Endothelial cell of umbilical vein (primary cell): ENCODE data around the gene APP. TPM values are rescaled to one million over a fixed set of nuclear protein-coding genes. Genes with fewer than 3 reads are reported as not detected.

Source experiments
- BruUV-seq: library from RNA; stranded (reverse); fragments of 400-500 nt; replicated peaks from 2 replicates; lab custom pipeline; 2021; lab: Mats Ljungman, UMichigan
- CTCF ChIA-PET: fragments of 300-600, 350-600 bp; sonication (Branson Sonifier 250); formaldehyde crosslinking; loops from one replicate; lab custom pipeline; 2021; ENCODE audit warnings: antibody characterized with exemption, inconsistent platforms; lab: Charles Lee
- POLR2A ChIA-PET: fragments of 300-600, 350-600 bp; sonication (Branson Sonifier 250); formaldehyde crosslinking; loops from one replicate; lab custom pipeline; 2021; ENCODE audit warnings: antibody characterized with exemption, inconsistent platforms; lab: Charles Lee
- DNase-seq: peaks from one replicate; pipeline ENCODE4 v3.0.0-alpha.2; 2011; ENCODE audit warnings: low read depth, low spot score
- FAIRE-seq: peaks from 2 replicates; lab custom pipeline; 2011; peaks lifted over from hg19 to GRCh38; lab: Jason Lieb, UNC
- H2AFZ ChIP-seq: 2 replicates; pipeline ENCODE4 v1.6.0; 2012; ENCODE audit warnings: low read depth, low read length, control low read depth, inconsistent platforms
- H3K27ac ChIP-seq: 2 replicates; pipeline ENCODE4 v1.5.1; 2011; ENCODE audit warnings: low read depth, mild to moderate bottlenecking, control low read depth, low read length, moderate library complexity; ENCODE audit not compliant: insufficient read depth
- H3K27me3 ChIP-seq, 2 experiments: 2 replicates each; pipeline versions ENCODE4 v1.6.0 to v1.6.1; 2011; ENCODE audit warnings: low read length in 2 of 2, mixed read lengths in 1 of 2; ENCODE audit not compliant: control insufficient read depth in 2 of 2, insufficient read depth in 2 of 2
- H3K36me3 ChIP-seq, 2 experiments: 2 replicates in 1 of 2; 3 replicates in 1 of 2; pipeline ENCODE4 v1.5.1; 2011; ENCODE audit warnings: low read length in 2 of 2, mild to moderate bottlenecking in 1 of 2, moderate library complexity in 1 of 2; ENCODE audit not compliant: control insufficient read depth in 2 of 2, insufficient read depth in 2 of 2; ENCODE audit errors: extremely low read depth in 1 of 2
- H3K4me1 ChIP-seq: 3 replicates; pipeline ENCODE4 v1.5.1; 2011; ENCODE audit warnings: mild to moderate bottlenecking, low read length; ENCODE audit not compliant: control insufficient read depth, insufficient read depth; ENCODE audit errors: extremely low read depth
- H3K4me2 ChIP-seq: 2 replicates; pipeline ENCODE4 v1.6.1; 2011; ENCODE audit warnings: low read length, control low read depth, mixed read lengths; ENCODE audit not compliant: insufficient read depth
- H3K4me3 ChIP-seq, 3 experiments: fragments of 200-600 bp in 1 of 3; sonication (generic), shearing (Covaris generic) in 1 of 3; replicated peaks in 1 of 3; 2 replicates each; pipeline ENCODE4 v1.5.1; 2011 to 2016; ENCODE audit warnings: control low read depth in 3 of 3, low read length in 3 of 3, mild to moderate bottlenecking in 2 of 3, inconsistent platforms in 1 of 3, low read depth in 1 of 3, moderate library complexity in 1 of 3; ENCODE audit not compliant: insufficient read depth in 1 of 3
- H3K79me2 ChIP-seq: 2 replicates; pipeline ENCODE4 v1.6.0; 2012; ENCODE audit warnings: low read length, inconsistent platforms; ENCODE audit not compliant: control insufficient read depth, insufficient read depth
- H3K9ac ChIP-seq: replicated peaks from 2 replicates; pipeline ENCODE3; 2011; ENCODE audit warnings: low read length, control low read depth; ENCODE audit not compliant: insufficient read depth; ENCODE audit errors: extremely low read depth
- H3K9me1 ChIP-seq: replicated peaks from 3 replicates; pipeline ENCODE4 v1.6.0; 2011; ENCODE audit warnings: mild to moderate bottlenecking, low read length; ENCODE audit not compliant: control insufficient read depth, insufficient read depth; ENCODE audit errors: extremely low read depth
- H3K9me3 ChIP-seq: replicated peaks from 2 replicates; pipeline ENCODE4 v1.5.1; 2012; ENCODE audit warnings: low read length, inconsistent platforms; ENCODE audit not compliant: control insufficient read depth, insufficient read depth
- H4K20me1 ChIP-seq: replicated peaks from 2 replicates; pipeline ENCODE3; 2011; ENCODE audit warnings: mild to moderate bottlenecking, low read length; ENCODE audit not compliant: control insufficient read depth, insufficient read depth; ENCODE audit errors: extremely low read depth
- CTCF ChIP-seq, 2 donors: IDR thresholded peaks; 1 replicate in 1 of 2; 2 replicates in 1 of 2; pipeline ENCODE4 v1.5.1; 2011; ENCODE audit warnings: low read length in 2 of 2, mild to moderate bottlenecking in 2 of 2, moderate library complexity in 2 of 2, control low read depth in 1 of 2, inconsistent platforms in 1 of 2, low read depth in 1 of 2; ENCODE audit not compliant: insufficient read depth in 1 of 2; ENCODE audit errors: extremely low read depth in 1 of 2
- EZH2 ChIP-seq: IDR thresholded peaks from 2 replicates; pipeline ENCODE4 v1.6.1; 2012; ENCODE audit warnings: borderline replicate concordance, low read depth, mild to moderate bottlenecking, moderate library complexity, low read length, inconsistent platforms; ENCODE audit not compliant: severe bottlenecking
- FOS ChIP-seq: IDR thresholded peaks from 2 replicates; pipeline ENCODE4 v1.6.1; 2011; ENCODE audit warnings: mild to moderate bottlenecking, low read length, moderate library complexity, borderline replicate concordance; ENCODE audit not compliant: insufficient read depth
- GATA2 ChIP-seq: IDR thresholded peaks from 2 replicates; pipeline ENCODE4 v1.7.0; 2011; ENCODE audit warnings: low read depth, mild to moderate bottlenecking, moderate library complexity, mixed read lengths, low read length; ENCODE audit not compliant: insufficient read length, insufficient read depth
- JUN ChIP-seq: IDR thresholded peaks from 2 replicates; pipeline ENCODE4 v1.6.1; 2011; ENCODE audit warnings: borderline replicate concordance, low read depth; ENCODE audit not compliant: insufficient read length, insufficient read depth
- MAX ChIP-seq: IDR thresholded peaks from 2 replicates; pipeline ENCODE4 v1.6.1; 2011; ENCODE audit not compliant: insufficient read depth, insufficient read length
- MYC ChIP-seq: IDR thresholded peaks from one replicate; pipeline ENCODE4 v1.6.1; 2011; ENCODE audit warnings: mild to moderate bottlenecking, low read depth, low read length
- POLR2A ChIP-seq: IDR thresholded peaks from 2 replicates; pipeline ENCODE4 v1.6.1; 2012; ENCODE audit warnings: low read depth, mild to moderate bottlenecking, control low read depth, low read length
- POLR2AphosphoS5 ChIP-seq: IDR thresholded peaks from 2 replicates; pipeline ENCODE4 v1.6.1; 2012; ENCODE audit warnings: low read depth, mild to moderate bottlenecking, control low read depth, low read length, moderate library complexity; ENCODE audit not compliant: insufficient read depth
- dilution Hi-C: fragments of 300-500 bp; cut with MboI; formaldehyde crosslinking; loops from one replicate; pipeline ENCODE4 v1.15.0; 2019; ENCODE audit warnings: low sequenced_read_pairs; ENCODE audit not compliant: extremely low pct_ligation_motif_present
- intact Hi-C: fragments of 100-400 bp; cut with micrococcal nuclease; formaldehyde crosslinking; loops from one replicate; pipeline ENCODE4 v1.10.0; 2022
- polyA plus RNA-seq, 4 experiments: library from polyadenylated mRNA; depleted of rRNA in 3 of 4; stranded (reverse) in 3 of 4; unstranded in 1 of 4; fragments of >200 nt; gene quantifications; 2 replicates each; pipeline versions ENCODE4 v1.2.1 to v1.2.3, GENCODE V29; 2011 to 2012; ENCODE audit warnings: missing spikeins in 1 of 4
- total RNA-seq: library from RNA; stranded (reverse); gene quantifications from 2 replicates; pipeline ENCODE4 v1.2.3, GENCODE V29; 2021

The APP gene
- total and polyA plus RNA-seq, 2 donors (not counting 3 experiments of a cell fraction or from before 2014, with no cell fraction given), result 914 to 928 TPM

GRCh38 chr21:25863031-25863430 is 307.5 kb downstream of the APP start:
- Histone ChIP-seq H3K9ac (no peak overlapping the region), H3K4me3 (no peak overlapping the region), H3K79me2 (no peaks in the 10 kb centered on the region), H3K9me1 (no peaks in the 10 kb centered on the region), H3K9me3 (no peaks in the 10 kb centered on the region), H3K27ac (no peak overlapping the region), H4K20me1 (no peaks in the 10 kb centered on the region), H3K4me2 (no peak overlapping the region), H3K4me1 (no peaks in the 10 kb centered on the region), H3K27me3 (peaks cover 0 to 4% of the 10 kb centered on the region in 2 experiments), H2AFZ (no peak overlapping the region), H3K36me3 (no peaks in the 10 kb centered on the region)
- no peak for TF ChIP-seq GATA2
- no peak for TF ChIP-seq MAX
- no peak for TF ChIP-seq MYC
- TF ChIP-seq FOS, result no peak
- TF ChIP-seq EZH2, result no peak
- no peak for TF ChIP-seq CTCF (IDR thresholded peaks at IDR 0.05; ENCODE audit: extremely low read depth in 1 of 2, insufficient read depth in 1 of 2, low read depth in 1 of 2, low read length in 2 of 2)
- no peak for TF ChIP-seq JUN
- no peak for TF ChIP-seq POLR2A
- no peak for TF ChIP-seq POLR2AphosphoS5
- FAIRE-seq, result no peak
- intact Hi-C loops, result no loop called here
- CTCF ChIA-PET, result interaction anchor here (1.0 to 1.7 kb wide), 3 partner anchors 8 to 306 kb away, joined by 3 to 6 read pairs (median 5); no protein-coding TSS in a partner anchor
- DNase-seq, result no peak
- dilution Hi-C loops, result no loop called here
- POLR2A ChIA-PET, result no interaction called here
- BruUV-seq, result no TSS peak
